KMS-11 (cell line): ENCODE measurements around the gene NFATC1.

ENCODE experiments used
- H2AFZ ChIP-seq: fragments of 200-600 bp; sonication (generic); 2 replicates; pipeline ENCODE4 v1.6.1; 2016; ENCODE audit warnings: antibody characterized with exemption, mixed run types, low read depth
- H3K27ac ChIP-seq: fragments of 200-600 bp; sonication (generic); 2 replicates; pipeline ENCODE4 v1.6.1; 2016; ENCODE audit warnings: mild to moderate bottlenecking, mixed run types
- H3K27me3 ChIP-seq: fragments of 200-600 bp; sonication (generic); 2 replicates; pipeline ENCODE4 v1.6.1; 2017; ENCODE audit warnings: mild to moderate bottlenecking, low read depth, mixed run types, moderate library complexity; ENCODE audit not compliant: insufficient read depth
- H3K36me3 ChIP-seq: fragments of 200-600 bp; sonication (generic); 2 replicates; pipeline ENCODE4 v1.6.1; 2017; ENCODE audit warnings: mild to moderate bottlenecking, mixed run types; ENCODE audit not compliant: insufficient read depth
- H3K4me1 ChIP-seq: fragments of 200-600 bp; sonication (generic); 2 replicates; pipeline ENCODE4 v1.6.1; 2016; ENCODE audit warnings: mild to moderate bottlenecking, low read depth, mixed run types; ENCODE audit not compliant: poor library complexity, severe bottlenecking
- H3K4me2 ChIP-seq: fragments of 200-600 bp; sonication (generic); 2 replicates; pipeline ENCODE4 v1.7.0; 2016; ENCODE audit warnings: mild to moderate bottlenecking, mixed run types
- H3K4me3 ChIP-seq: fragments of 200-600 bp; sonication (generic); IDR thresholded peaks from 2 replicates; pipeline ENCODE4 v1.6.1; 2017; ENCODE audit warnings: low read depth, low read length, mixed read lengths; ENCODE audit not compliant: insufficient read depth
- H3K79me2 ChIP-seq: fragments of 200-600 bp; sonication (generic); 2 replicates; pipeline ENCODE4 v1.6.1; 2016; ENCODE audit warnings: low read depth, mixed run types; ENCODE audit not compliant: insufficient read depth
- H3K9ac ChIP-seq: fragments of 200-600 bp; sonication (generic); 2 replicates; pipeline ENCODE4 v1.6.1; 2016; ENCODE audit warnings: mild to moderate bottlenecking, mixed run types
- H4K20me1 ChIP-seq: fragments of 200-600 bp; sonication (generic); 2 replicates; pipeline ENCODE4 v1.6.1; 2016; ENCODE audit warnings: mild to moderate bottlenecking, mixed run types; ENCODE audit not compliant: insufficient read depth
- TF ChIP-seq, protein P1 (sequence below): fragments of 200-600 bp; sonication (generic); conservative IDR thresholded peaks from 2 replicates; pipeline ENCODE4 v1.6.1; 2017; ENCODE audit warnings: low read depth, mild to moderate bottlenecking, antibody characterized with exemption, low read length, moderate library complexity, mixed read lengths

NFATC1 gene

DNA sequence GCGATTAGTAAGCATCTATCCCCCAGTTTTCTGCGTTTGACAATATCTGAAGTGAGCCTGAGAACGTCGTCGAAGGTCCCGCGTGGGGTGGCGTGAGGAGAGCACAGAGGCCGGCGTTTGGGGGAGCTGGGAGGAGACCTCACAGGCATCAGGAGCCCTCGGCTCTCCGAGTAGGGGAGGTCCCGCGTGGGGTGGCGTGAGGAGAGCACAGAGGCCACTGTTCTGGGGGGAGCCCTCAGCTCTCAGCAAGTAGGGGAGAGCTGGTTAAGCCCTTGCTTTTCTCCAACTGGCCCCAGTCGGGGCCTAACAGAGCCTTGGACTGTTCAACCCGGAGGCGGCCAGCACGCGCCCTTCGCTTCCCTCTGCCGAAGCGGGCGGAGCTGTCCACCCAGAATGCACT, 134.3 kb downstream of the NFATC1 start:
- no peaks in the 10 kb centered on the region for H3K4me1 ChIP-seq
- H3K27me3 ChIP-seq: no peaks in the 10 kb centered on the region
- no peak overlapping the region for H3K4me2 ChIP-seq
- H3K36me3 ChIP-seq: no peaks in the 10 kb centered on the region
- no peaks in the 10 kb centered on the region for H4K20me1 ChIP-seq
- no peak overlapping the region for H3K9ac ChIP-seq
- no peaks in the 10 kb centered on the region for H3K79me2 ChIP-seq
- H2AFZ ChIP-seq: no peak overlapping the region
- TF ChIP-seq, protein P1, sequence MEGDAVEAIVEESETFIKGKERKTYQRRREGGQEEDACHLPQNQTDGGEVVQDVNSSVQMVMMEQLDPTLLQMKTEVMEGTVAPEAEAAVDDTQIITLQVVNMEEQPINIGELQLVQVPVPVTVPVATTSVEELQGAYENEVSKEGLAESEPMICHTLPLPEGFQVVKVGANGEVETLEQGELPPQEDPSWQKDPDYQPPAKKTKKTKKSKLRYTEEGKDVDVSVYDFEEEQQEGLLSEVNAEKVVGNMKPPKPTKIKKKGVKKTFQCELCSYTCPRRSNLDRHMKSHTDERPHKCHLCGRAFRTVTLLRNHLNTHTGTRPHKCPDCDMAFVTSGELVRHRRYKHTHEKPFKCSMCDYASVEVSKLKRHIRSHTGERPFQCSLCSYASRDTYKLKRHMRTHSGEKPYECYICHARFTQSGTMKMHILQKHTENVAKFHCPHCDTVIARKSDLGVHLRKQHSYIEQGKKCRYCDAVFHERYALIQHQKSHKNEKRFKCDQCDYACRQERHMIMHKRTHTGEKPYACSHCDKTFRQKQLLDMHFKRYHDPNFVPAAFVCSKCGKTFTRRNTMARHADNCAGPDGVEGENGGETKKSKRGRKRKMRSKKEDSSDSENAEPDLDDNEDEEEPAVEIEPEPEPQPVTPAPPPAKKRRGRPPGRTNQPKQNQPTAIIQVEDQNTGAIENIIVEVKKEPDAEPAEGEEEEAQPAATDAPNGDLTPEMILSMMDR: no peak
- H3K27ac ChIP-seq: no peak overlapping the region
- H3K4me3 ChIP-seq: no peak overlapping the region

DNA sequence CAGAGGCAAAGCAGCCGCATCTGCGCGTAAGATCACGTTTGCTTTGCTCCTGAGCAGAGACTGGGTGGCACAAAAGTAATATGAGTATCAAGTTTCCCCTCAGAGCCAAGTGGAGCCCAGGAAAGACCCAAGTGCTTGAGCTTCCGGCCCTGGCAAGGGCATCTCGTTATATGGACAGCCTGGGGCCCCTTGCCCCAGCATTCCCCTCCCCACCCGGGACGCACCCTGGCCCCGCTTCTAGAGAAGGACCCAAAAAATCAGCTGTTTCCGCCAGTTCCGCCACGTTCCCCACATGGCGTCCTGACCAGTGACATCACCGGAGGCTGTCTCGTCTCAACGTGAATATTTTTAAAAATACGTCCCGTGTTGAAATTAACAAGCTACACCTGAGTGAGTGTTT, 135.1 kb downstream of the NFATC1 start:
- no peaks in the 10 kb centered on the region for H4K20me1 ChIP-seq
- H3K4me2 ChIP-seq: no peak overlapping the region
- no peak overlapping the region for H3K27ac ChIP-seq
- no peaks in the 10 kb centered on the region for H3K79me2 ChIP-seq
- TF ChIP-seq, protein P1: no peak
- H3K4me3 ChIP-seq: no peak overlapping the region
- H3K36me3 ChIP-seq: no peaks in the 10 kb centered on the region
- no peak overlapping the region for H3K9ac ChIP-seq
- H2AFZ ChIP-seq: no peak overlapping the region
- H3K27me3 ChIP-seq: no peaks in the 10 kb centered on the region
- no peaks in the 10 kb centered on the region for H3K4me1 ChIP-seq

DNA sequence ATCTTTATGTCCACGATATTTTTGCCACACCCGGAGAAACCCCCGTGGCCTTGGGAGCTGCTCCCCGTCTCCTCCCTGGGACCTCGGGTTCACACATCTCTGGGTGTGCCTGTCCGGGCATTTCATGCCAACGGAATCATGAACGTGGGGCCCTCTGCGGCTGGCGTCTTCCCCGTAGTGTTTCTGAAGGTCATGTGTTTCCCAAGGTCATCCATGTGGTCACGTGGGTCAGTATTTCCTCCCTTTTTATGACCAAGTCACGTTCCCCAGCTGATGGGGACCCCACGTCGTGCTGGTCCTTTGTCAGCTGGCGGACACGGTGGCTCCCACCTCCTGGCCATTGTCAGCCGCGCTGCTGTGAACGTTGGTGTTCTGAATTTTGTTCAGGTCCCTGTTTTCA, 135.7 kb downstream of the NFATC1 start:
- Histone ChIP-seq H3K27me3 (no peaks in the 10 kb centered on the region), H4K20me1 (no peaks in the 10 kb centered on the region), H3K79me2 (no peaks in the 10 kb centered on the region), H3K4me2 (no peak overlapping the region), H3K9ac (no peak overlapping the region), H3K4me3 (no peak overlapping the region), H3K27ac (no peak overlapping the region), H3K36me3 (no peaks in the 10 kb centered on the region), H2AFZ (no peak overlapping the region), H3K4me1 (no peaks in the 10 kb centered on the region)
- TF ChIP-seq, protein P1: no peak

DNA sequence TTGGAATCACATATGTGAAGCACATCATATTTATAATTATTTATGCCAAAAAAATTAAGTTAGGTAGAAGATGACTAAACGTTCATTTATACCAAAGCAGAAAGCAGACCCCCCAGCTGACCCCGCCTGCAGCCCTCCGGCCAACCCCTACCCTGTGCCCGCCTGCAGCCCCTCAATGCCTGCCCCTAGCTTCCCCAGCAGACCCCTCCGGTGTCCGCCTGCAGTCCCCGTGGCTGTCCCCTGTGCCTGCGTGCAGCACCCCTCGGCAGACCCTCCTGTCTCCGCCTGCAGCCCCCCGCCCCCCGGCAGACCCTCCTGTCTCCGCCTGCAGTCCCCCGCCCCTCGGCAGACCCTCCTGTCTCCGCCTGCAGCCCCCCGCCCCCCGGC, 136.2 kb downstream of the NFATC1 start:
- Histone ChIP-seq H3K4me2 (no peak overlapping the region), H3K79me2 (no peaks in the 10 kb centered on the region), H4K20me1 (no peaks in the 10 kb centered on the region), H3K4me3 (no peak overlapping the region), H3K36me3 (no peaks in the 10 kb centered on the region), H3K27ac (no peak overlapping the region), H3K27me3 (no peaks in the 10 kb centered on the region), H3K9ac (no peak overlapping the region), H2AFZ (no peak overlapping the region), H3K4me1 (no peaks in the 10 kb centered on the region)
- TF ChIP-seq, protein P1: no peak
